Measurements from ENCODE around the gene PRDM16.

Gene PRDM16

GRCh38 chr1:3276341-3276800, 207.4 kb downstream of the PRDM16 start:
- H3K79me2 ChIP-seq (ENCODE audit: low read length), result no peaks in the 10 kb centered on the region
- H3K9ac ChIP-seq (ENCODE audit: low read length), result no peak overlapping the region
- no peaks in the 10 kb centered on the region for H3F3A ChIP-seq (ENCODE audit: insufficient read depth, low read length)
- H4K20me1 ChIP-seq (ENCODE audit: insufficient read depth, low read length), result no peaks in the 10 kb centered on the region
- no peaks in the 10 kb centered on the region for H3K4me1 ChIP-seq (ENCODE audit: low read length)
- no peak for DNase-seq
- H3K27me3 ChIP-seq (replicated peaks; ENCODE audit: insufficient read depth, low read length), result peaks cover 94% of the 10 kb centered on the region
- H3K9me2 ChIP-seq (replicated peaks; ENCODE audit: insufficient read depth, low read length), result no peaks in the 10 kb centered on the region
- H3K27ac ChIP-seq (ENCODE audit: low read length), result no peak overlapping the region
- H3K4me3 ChIP-seq (ENCODE audit: low read length), result no peak overlapping the region
- no peak overlapping the region for H3K4me2 ChIP-seq (ENCODE audit: low read depth, low read length)
- TF ChIP-seq, protein P1, sequence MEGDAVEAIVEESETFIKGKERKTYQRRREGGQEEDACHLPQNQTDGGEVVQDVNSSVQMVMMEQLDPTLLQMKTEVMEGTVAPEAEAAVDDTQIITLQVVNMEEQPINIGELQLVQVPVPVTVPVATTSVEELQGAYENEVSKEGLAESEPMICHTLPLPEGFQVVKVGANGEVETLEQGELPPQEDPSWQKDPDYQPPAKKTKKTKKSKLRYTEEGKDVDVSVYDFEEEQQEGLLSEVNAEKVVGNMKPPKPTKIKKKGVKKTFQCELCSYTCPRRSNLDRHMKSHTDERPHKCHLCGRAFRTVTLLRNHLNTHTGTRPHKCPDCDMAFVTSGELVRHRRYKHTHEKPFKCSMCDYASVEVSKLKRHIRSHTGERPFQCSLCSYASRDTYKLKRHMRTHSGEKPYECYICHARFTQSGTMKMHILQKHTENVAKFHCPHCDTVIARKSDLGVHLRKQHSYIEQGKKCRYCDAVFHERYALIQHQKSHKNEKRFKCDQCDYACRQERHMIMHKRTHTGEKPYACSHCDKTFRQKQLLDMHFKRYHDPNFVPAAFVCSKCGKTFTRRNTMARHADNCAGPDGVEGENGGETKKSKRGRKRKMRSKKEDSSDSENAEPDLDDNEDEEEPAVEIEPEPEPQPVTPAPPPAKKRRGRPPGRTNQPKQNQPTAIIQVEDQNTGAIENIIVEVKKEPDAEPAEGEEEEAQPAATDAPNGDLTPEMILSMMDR (IDR thresholded peaks at IDR 0.05; ENCODE audit: low read length), result no peak
- TF ChIP-seq EZH2 (optimal IDR thresholded peaks at IDR 0.05; ENCODE audit: low read depth, low read length) (no peak), EZH2phosphoT487 (IDR thresholded peaks at IDR 0.05; ENCODE audit: low read length) (no peak)
- no peaks in the 10 kb centered on the region for H3K9me3 ChIP-seq (replicated peaks; ENCODE audit: insufficient read depth, low read length)
- H3K36me3 ChIP-seq (replicated peaks; ENCODE audit: insufficient read depth, low read length), result no peaks in the 10 kb centered on the region
- no peak overlapping the region for H2AFZ ChIP-seq (ENCODE audit: low read length)

GRCh38 chr1:3277011-3277471, 208.0 kb downstream of the PRDM16 start:
- Histone ChIP-seq H3F3A (ENCODE audit: insufficient read depth, low read length) (no peaks in the 10 kb centered on the region), H3K36me3 (replicated peaks; ENCODE audit: insufficient read depth, low read length) (no peaks in the 10 kb centered on the region), H3K4me3 (ENCODE audit: low read length) (no peak overlapping the region), H3K4me2 (ENCODE audit: low read depth, low read length) (no peak overlapping the region), H3K27me3 (replicated peaks; ENCODE audit: insufficient read depth, low read length) (peaks cover 94% of the 10 kb centered on the region), H2AFZ (ENCODE audit: low read length) (no peak overlapping the region), H3K4me1 (ENCODE audit: low read length) (no peaks in the 10 kb centered on the region), H4K20me1 (ENCODE audit: insufficient read depth, low read length) (no peaks in the 10 kb centered on the region), H3K9me3 (replicated peaks; ENCODE audit: insufficient read depth, low read length) (no peaks in the 10 kb centered on the region), H3K9me2 (replicated peaks; ENCODE audit: insufficient read depth, low read length) (no peaks in the 10 kb centered on the region), H3K79me2 (ENCODE audit: low read length) (no peaks in the 10 kb centered on the region), H3K27ac (ENCODE audit: low read length) (no peak overlapping the region), H3K9ac (ENCODE audit: low read length) (no peak overlapping the region)
- DNase-seq, result no peak
- TF ChIP-seq EZH2phosphoT487 (IDR thresholded peaks at IDR 0.05; ENCODE audit: low read length) (no peak), EZH2 (optimal IDR thresholded peaks at IDR 0.05; ENCODE audit: low read depth, low read length) (no peak)
- TF ChIP-seq, protein P1 (IDR thresholded peaks at IDR 0.05; ENCODE audit: low read length), result no peak

DNA sequence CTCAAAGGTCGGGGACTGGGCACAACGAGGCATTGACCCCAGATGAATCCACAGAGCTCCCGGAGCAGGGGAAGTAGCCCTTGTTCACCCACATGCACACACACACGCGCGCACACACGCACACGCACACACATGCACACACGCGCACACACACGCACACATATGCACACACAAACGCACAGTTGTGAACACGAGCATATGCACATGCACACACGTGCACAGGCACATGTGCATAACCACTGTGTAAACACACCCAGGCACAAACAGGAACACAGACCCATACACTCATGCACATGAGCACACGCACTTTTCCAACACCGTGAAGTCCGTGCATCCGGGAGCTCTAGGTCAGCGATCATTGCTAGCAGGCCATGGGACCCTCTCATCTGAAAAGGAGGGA, 208.6 kb downstream of the PRDM16 start:
- H3K79me2 ChIP-seq (ENCODE audit: low read length), result no peaks in the 10 kb centered on the region
- H3F3A ChIP-seq (ENCODE audit: insufficient read depth, low read length), result no peaks in the 10 kb centered on the region
- H3K9me2 ChIP-seq (replicated peaks; ENCODE audit: insufficient read depth, low read length), result no peaks in the 10 kb centered on the region
- no peak overlapping the region for H2AFZ ChIP-seq (ENCODE audit: low read length)
- no peaks in the 10 kb centered on the region for H3K9me3 ChIP-seq (replicated peaks; ENCODE audit: insufficient read depth, low read length)
- no peak overlapping the region for H3K4me3 ChIP-seq (ENCODE audit: low read length)
- H4K20me1 ChIP-seq (ENCODE audit: insufficient read depth, low read length), result no peaks in the 10 kb centered on the region
- DNase-seq, result no peak
- TF ChIP-seq EZH2phosphoT487 (IDR thresholded peaks at IDR 0.05; ENCODE audit: low read length) (no peak), EZH2 (optimal IDR thresholded peaks at IDR 0.05; ENCODE audit: low read depth, low read length) (no peak)
- peaks cover 94% of the 10 kb centered on the region for H3K27me3 ChIP-seq (replicated peaks; ENCODE audit: insufficient read depth, low read length)
- no peak overlapping the region for H3K9ac ChIP-seq (ENCODE audit: low read length)
- no peaks in the 10 kb centered on the region for H3K4me1 ChIP-seq (ENCODE audit: low read length)
- H3K27ac ChIP-seq (ENCODE audit: low read length), result no peak overlapping the region
- H3K36me3 ChIP-seq (replicated peaks; ENCODE audit: insufficient read depth, low read length), result no peaks in the 10 kb centered on the region
- H3K4me2 ChIP-seq (ENCODE audit: low read depth, low read length), result no peak overlapping the region

GRCh38 chr1:3278416-3279181, 209.6 kb downstream of the PRDM16 start:
- Histone ChIP-seq H3K4me3 (ENCODE audit: low read length) (no peak overlapping the region), H3K79me2 (ENCODE audit: low read length) (no peaks in the 10 kb centered on the region), H3K27me3 (replicated peaks; ENCODE audit: insufficient read depth, low read length) (peaks cover 96% of the 10 kb centered on the region), H3K4me1 (ENCODE audit: low read length) (no peaks in the 10 kb centered on the region), H3K36me3 (replicated peaks; ENCODE audit: insufficient read depth, low read length) (no peaks in the 10 kb centered on the region), H3K9me3 (replicated peaks; ENCODE audit: insufficient read depth, low read length) (no peaks in the 10 kb centered on the region), H3K9ac (ENCODE audit: low read length) (no peak overlapping the region), H4K20me1 (ENCODE audit: insufficient read depth, low read length) (no peaks in the 10 kb centered on the region), H2AFZ (ENCODE audit: low read length) (no peak overlapping the region), H3K4me2 (ENCODE audit: low read depth, low read length) (no peak overlapping the region), H3K27ac (ENCODE audit: low read length) (no peak overlapping the region), H3F3A (ENCODE audit: insufficient read depth, low read length) (no peaks in the 10 kb centered on the region), H3K9me2 (replicated peaks; ENCODE audit: insufficient read depth, low read length) (no peaks in the 10 kb centered on the region)
- TF ChIP-seq, protein P1 (IDR thresholded peaks at IDR 0.05; ENCODE audit: low read length), result no peak
- TF ChIP-seq EZH2 (optimal IDR thresholded peaks at IDR 0.05; ENCODE audit: low read depth, low read length) (no peak), EZH2phosphoT487 (IDR thresholded peaks at IDR 0.05; ENCODE audit: low read length) (no peak)
- no peak for DNase-seq
